Neuronal stem cell (in vitro differentiated cells): ENCODE data around the gene UQCRQ.

Source experiments
- DNase-seq: peaks from one replicate; pipeline ENCODE4 v3.0.0-alpha.2; 2013; ENCODE audit warnings: low spot score
- H2AFZ ChIP-seq: one replicate; pipeline ENCODE4 v1.6.1; 2013; ENCODE audit warnings: mild to moderate bottlenecking, low read length, inconsistent platforms
- H2AK5ac ChIP-seq: 2 replicates; pipeline ENCODE4 v1.6.1; 2013; ENCODE audit warnings: low read depth, mild to moderate bottlenecking, inconsistent platforms, low read length, moderate library complexity, mixed read lengths
- H2BK120ac ChIP-seq: 2 replicates; pipeline ENCODE4 v1.6.1; 2013; ENCODE audit warnings: low read depth, mild to moderate bottlenecking, inconsistent platforms, low read length, moderate library complexity, mixed read lengths
- H2BK12ac ChIP-seq: one replicate; pipeline ENCODE4 v1.6.1; 2013; ENCODE audit warnings: low read length, inconsistent platforms
- H2BK15ac ChIP-seq: 2 replicates; pipeline ENCODE4 v1.6.1; 2013; ENCODE audit warnings: mild to moderate bottlenecking, low read length, inconsistent platforms, mixed read lengths
- H2BK5ac ChIP-seq: one replicate; pipeline ENCODE4 v1.6.1; 2013; ENCODE audit warnings: inconsistent platforms, mild to moderate bottlenecking, low read length, moderate library complexity
- H3K14ac ChIP-seq: one replicate; pipeline ENCODE4 v1.6.1; 2013; ENCODE audit warnings: low read length, inconsistent platforms
- H3K18ac ChIP-seq: 2 replicates; pipeline ENCODE4 v1.6.1; 2013; ENCODE audit warnings: low read length, inconsistent platforms
- H3K23ac ChIP-seq: 2 replicates; pipeline ENCODE4 v1.6.1; 2013; ENCODE audit warnings: low read depth, mild to moderate bottlenecking, mixed read lengths, low read length, inconsistent platforms; ENCODE audit not compliant: poor library complexity
- H3K27ac ChIP-seq: replicated peaks from 3 replicates; pipeline ENCODE4 v1.5.1; 2013; ENCODE audit warnings: low read length, inconsistent platforms
- H3K27me3 ChIP-seq, 3 experiments: 2 replicates each; pipeline ENCODE4 v1.6.1; 2013; ENCODE audit warnings: low read length in 3 of 3, mild to moderate bottlenecking in 2 of 3, inconsistent platforms in 1 of 3, low read depth in 1 of 3, mixed read lengths in 1 of 3, moderate library complexity in 1 of 3; ENCODE audit not compliant: control insufficient read depth in 3 of 3, insufficient read depth in 3 of 3
- H3K36me3 ChIP-seq, 2 donors: replicated peaks in 1 of 2; 2 replicates each; pipeline ENCODE4 v1.6.1; 2013; ENCODE audit warnings: low read length in 2 of 2; ENCODE audit not compliant: control insufficient read depth in 2 of 2, insufficient read depth in 2 of 2
- H3K4ac ChIP-seq: 2 replicates; pipeline ENCODE4 v1.6.1; 2013; ENCODE audit warnings: inconsistent platforms, mild to moderate bottlenecking, low read length, moderate library complexity
- H3K4me1 ChIP-seq, 2 donors: 1 replicate in 1 of 2; 2 replicates in 1 of 2; pipeline ENCODE4 v1.6.1; 2013; ENCODE audit warnings: low read length in 2 of 2, low read depth in 1 of 2; ENCODE audit not compliant: control insufficient read depth in 2 of 2, insufficient read depth in 1 of 2
- H3K4me2 ChIP-seq: one replicate; pipeline ENCODE4 v1.6.1; 2013; ENCODE audit warnings: mild to moderate bottlenecking, low read length, inconsistent platforms; ENCODE audit not compliant: insufficient read depth, poor library complexity, severe bottlenecking
- H3K4me3 ChIP-seq, 2 donors: 2 replicates each; pipeline ENCODE4 v1.5.1; 2013; ENCODE audit warnings: low read length in 2 of 2, mild to moderate bottlenecking in 2 of 2, inconsistent platforms in 1 of 2, moderate library complexity in 1 of 2
- H3K79me1 ChIP-seq: one replicate; pipeline ENCODE4 v1.6.1; 2013; ENCODE audit warnings: low read depth, mild to moderate bottlenecking, inconsistent platforms, low read length, moderate library complexity
- H3K9ac ChIP-seq: one replicate; pipeline ENCODE4 v1.6.1; 2013; ENCODE audit warnings: mild to moderate bottlenecking, low read depth, low read length, inconsistent platforms; ENCODE audit not compliant: poor library complexity
- H3K9me3 ChIP-seq, 2 donors: replicated peaks in 1 of 2; 2 replicates each; pipeline versions ENCODE3 to v1.6.1; 2013; ENCODE audit warnings: low read length in 2 of 2, mild to moderate bottlenecking in 2 of 2, inconsistent platforms in 1 of 2, low read depth in 1 of 2, mixed read lengths in 1 of 2, moderate library complexity in 1 of 2; ENCODE audit not compliant: control insufficient read depth in 2 of 2, insufficient read depth in 1 of 2
- H4K8ac ChIP-seq: one replicate; pipeline ENCODE4 v1.6.1; 2013; ENCODE audit warnings: low read depth, mild to moderate bottlenecking, inconsistent platforms, low read length, moderate library complexity
- H4K91ac ChIP-seq: one replicate; pipeline ENCODE4 v1.6.1; 2013; ENCODE audit warnings: low read length, low read depth, mild to moderate bottlenecking, inconsistent platforms; ENCODE audit not compliant: poor library complexity
- WGBS, 2 donors: extraction: QIAGEN DNeasy Blood & Tissue Kit; methylation state at CpG; one replicate each; pipeline ENCODE4 v1.1.7; 2013; ENCODE audit warnings: missing lambda C conversion rate in 2 of 2, mixed read lengths in 1 of 2; ENCODE audit not compliant: insufficient read length in 2 of 2, insufficient replicate concordance in 1 of 2; ENCODE audit errors: extremely low coverage in 2 of 2; 5-methylcytosine and 5-hydroxymethylcytosine counted together

UQCRQ gene

GRCh38 chr5:132873930-132874271 is 7.5 kb downstream of the UQCRQ start:
- no peak overlapping the region for H2BK12ac ChIP-seq
- H3K36me3 ChIP-seq: peaks cover 8 to 97% of the 10 kb centered on the region in 2 donors

GRCh38 chr5:132876020-132876759 is 9.7 kb downstream of the UQCRQ start:
- no peak overlapping the region for H2AFZ ChIP-seq
- no peak overlapping the region for H3K18ac ChIP-seq
- H3K4me2 ChIP-seq: no peak overlapping the region
- no peaks in the 10 kb centered on the region for H3K9me3 ChIP-seq
- no peaks in the 10 kb centered on the region for H3K4me1 ChIP-seq
- no peak for DNase-seq
- H3K14ac ChIP-seq: no peak overlapping the region
- no peak overlapping the region for H4K8ac ChIP-seq
- no peaks in the 10 kb centered on the region for H3K27me3 ChIP-seq
- no peaks in the 10 kb centered on the region for H3K79me1 ChIP-seq
- H3K4ac ChIP-seq: no peak overlapping the region
- H3K4me3 ChIP-seq: no peak overlapping the region
- no peak overlapping the region for H2BK12ac ChIP-seq
- H2BK5ac ChIP-seq: no peak overlapping the region
- no peak overlapping the region for H2BK15ac ChIP-seq
- H3K27ac ChIP-seq: no peak overlapping the region
- H3K23ac ChIP-seq: no peak overlapping the region
- no peak overlapping the region for H2AK5ac ChIP-seq
- no peak overlapping the region for H3K9ac ChIP-seq
- no CpG with 5 or more reads among the region's 1 CpG for WGBS, 2 donors
- H3K36me3 ChIP-seq: peaks cover 7 to 97% of the 10 kb centered on the region in 2 donors
- no peak overlapping the region for H4K91ac ChIP-seq
- no peak overlapping the region for H2BK120ac ChIP-seq

More at GRCh38 chr5:132873930-132874271, 7.5 kb downstream of the UQCRQ start:
- Histone ChIP-seq H2BK15ac (no peak overlapping the region), H2AK5ac (no peak overlapping the region), H2AFZ (no peak overlapping the region), H2BK120ac (no peak overlapping the region), H3K4me1 (no peaks in the 10 kb centered on the region), H3K4me2 (no peak overlapping the region), H3K23ac (no peak overlapping the region), H3K18ac (no peak overlapping the region), H3K14ac (no peak overlapping the region), H3K27me3 (no peaks in the 10 kb centered on the region), H3K9ac (no peak overlapping the region), H3K4me3 (no peak overlapping the region), H3K27ac (no peak overlapping the region), H4K91ac (no peak overlapping the region), H3K79me1 (no peaks in the 10 kb centered on the region), H3K9me3 (no peaks in the 10 kb centered on the region), H4K8ac (no peak overlapping the region), H2BK5ac (no peak overlapping the region), H3K4ac (no peak overlapping the region)
- no peak for DNase-seq
- WGBS, 2 donors: no CpG with 5 or more reads among the region's 3 CpGs

- H4K91ac ChIP-seq: no peak overlapping the region
- no peak for DNase-seq
These were observed 11.0 kb downstream of the UQCRQ start for GRCh38 chr5:132877466-132877865.

DNA sequence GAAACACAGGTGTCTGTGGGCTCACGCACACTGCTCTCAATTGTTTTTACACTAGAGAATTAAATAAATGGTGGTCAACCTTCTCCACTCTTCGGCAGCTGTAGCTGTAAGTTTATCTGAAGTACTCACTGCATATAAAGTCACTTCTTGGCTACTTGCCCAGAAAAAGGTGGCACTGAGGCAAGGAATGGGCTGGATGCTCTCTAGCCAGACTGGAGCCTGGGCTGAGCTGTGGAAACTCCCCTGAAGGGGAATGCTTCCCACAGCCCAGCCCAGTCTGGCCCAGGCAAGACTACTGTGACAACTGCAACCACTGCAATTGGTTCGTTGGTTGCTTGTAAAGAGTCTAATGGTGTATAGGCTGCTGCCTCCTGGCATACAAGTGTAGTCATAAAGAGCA is 11.5 kb downstream of the UQCRQ start:
- Histone ChIP-seq H3K9ac (no peak overlapping the region), H2AK5ac (no peak overlapping the region), H2BK12ac (no peak overlapping the region), H3K23ac (no peak overlapping the region), H2BK5ac (no peak overlapping the region), H3K18ac (no peak overlapping the region), H3K4me3 (no peak overlapping the region), H3K9me3 (no peaks in the 10 kb centered on the region), H3K4me1 (no peaks in the 10 kb centered on the region), H3K79me1 (no peaks in the 10 kb centered on the region), H4K8ac (no peak overlapping the region), H3K4me2 (no peak overlapping the region), H2BK15ac (no peak overlapping the region), H3K27ac (no peak overlapping the region), H3K36me3 (peaks cover 10 to 98% of the 10 kb centered on the region in 2 donors), H2BK120ac (no peak overlapping the region), H3K14ac (no peak overlapping the region), H3K27me3 (no peaks in the 10 kb centered on the region), H2AFZ (no peak overlapping the region), H4K91ac (no peak overlapping the region), H3K4ac (no peak overlapping the region)
- DNase-seq: no peak
- WGBS, 2 donors: no CpG with 5 or more reads among the region's 3 CpGs

More at GRCh38 chr5:132877466-132877865, 11.0 kb downstream of the UQCRQ start:
- H3K4me3 ChIP-seq: no peak overlapping the region
- no peak overlapping the region for H3K14ac ChIP-seq
- no peak overlapping the region for H3K4ac ChIP-seq
- H3K4me2 ChIP-seq: no peak overlapping the region
- no peaks in the 10 kb centered on the region for H3K27me3 ChIP-seq
- no peak overlapping the region for H2BK5ac ChIP-seq
- H3K79me1 ChIP-seq: no peaks in the 10 kb centered on the region
- H2AK5ac ChIP-seq: no peak overlapping the region
- no peak overlapping the region for H3K27ac ChIP-seq
- no peak overlapping the region for H2BK15ac ChIP-seq
- H3K23ac ChIP-seq: no peak overlapping the region
- no peaks in the 10 kb centered on the region for H3K4me1 ChIP-seq
- H3K36me3 ChIP-seq: peaks cover 11 to 97% of the 10 kb centered on the region in 2 donors
- no peak overlapping the region for H3K9ac ChIP-seq
- H3K9me3 ChIP-seq: no peaks in the 10 kb centered on the region
- H4K8ac ChIP-seq: no peak overlapping the region
- H3K18ac ChIP-seq: no peak overlapping the region
- WGBS, 2 donors: no CpG with 5 or more reads among the region's 2 CpGs
- H2BK12ac ChIP-seq: no peak overlapping the region
- no peak overlapping the region for H2AFZ ChIP-seq
- H2BK120ac ChIP-seq: no peak overlapping the region
